OCI-LY3 (cell line): ENCODE results near the gene CRB3.

Source experiments
- H2AFZ ChIP-seq: fragments of 200-600, 300-600 bp; shearing (Covaris generic); 2 replicates; pipeline ENCODE4 v1.6.0; 2014; ENCODE audit warnings: antibody characterized with exemption, low read depth, low read length
- H3K27ac ChIP-seq: fragments of 200-600, 300-600 bp; sonication (generic); 2 replicates; pipeline ENCODE4 v1.5.1; 2014; ENCODE audit warnings: mild to moderate bottlenecking, low read length, moderate library complexity, mixed read lengths
- H3K27me3 ChIP-seq: fragments of 200-600, 300-600 bp; sonication (generic); 2 replicates; pipeline ENCODE4 v1.6.1; 2014; ENCODE audit warnings: low read depth, low read length, mixed read lengths
- H3K36me3 ChIP-seq: fragments of 200-600, 300-600 bp; sonication (generic); replicated peaks from 2 replicates; pipeline ENCODE3; 2014; ENCODE audit warnings: low read depth, low read length, mixed read lengths
- H3K4me1 ChIP-seq: fragments of 300-600, 200-600 bp; sonication (generic); 2 replicates; pipeline ENCODE4 v1.6.1; 2014; ENCODE audit warnings: low read length, mixed read lengths
- H3K4me2 ChIP-seq: fragments of 200-600, 300-600 bp; sonication (generic); 2 replicates; pipeline ENCODE4 v1.6.1; 2014; ENCODE audit warnings: low read length, mixed read lengths
- H3K4me3 ChIP-seq: fragments of 300-600, 200-600 bp; sonication (generic); 2 replicates; pipeline ENCODE4 v1.5.1; 2014; ENCODE audit warnings: antibody characterized with exemption, mild to moderate bottlenecking, low read length, moderate library complexity
- H3K79me2 ChIP-seq: fragments of 300-600, 200-600 bp; shearing (Covaris generic); 2 replicates; pipeline ENCODE4 v1.6.1; 2014; ENCODE audit warnings: mild to moderate bottlenecking, low read length, mixed read lengths
- H3K9ac ChIP-seq: fragments of 300-600, 200-600 bp; shearing (Covaris generic); 2 replicates; pipeline ENCODE4 v1.6.0; 2014; ENCODE audit warnings: mild to moderate bottlenecking, low read length, moderate library complexity
- H3K9me3 ChIP-seq: fragments of 200-600, 300-600 bp; shearing (Covaris generic); 2 replicates; pipeline ENCODE4 v1.6.1; 2014; ENCODE audit warnings: low read length, mixed read lengths; ENCODE audit not compliant: insufficient read depth
- H4K20me1 ChIP-seq: fragments of 200-600, 300-600 bp; sonication (generic); 2 replicates; pipeline ENCODE4 v1.6.1; 2016; ENCODE audit warnings: low read length, mixed read lengths; ENCODE audit not compliant: insufficient read depth
- CTCF ChIP-seq: fragments of 200-600, 300-600 bp; sonication (generic); IDR thresholded peaks from 2 replicates; pipeline ENCODE4 v1.5.1; 2014; ENCODE audit warnings: antibody characterized with exemption, low read length, low read depth
- EZH2phosphoT487 ChIP-seq: fragments of 200-600 bp; shearing (Covaris generic); IDR thresholded peaks from 2 replicates; pipeline ENCODE4 v1.6.1; 2018; ENCODE audit warnings: antibody characterized with exemption, mixed run types, low read depth

CRB3 gene

GRCh38 chr19:6516018-6516658 is 52.1 kb downstream of the CRB3 start:
- Histone ChIP-seq H3K4me1 (peaks cover 38% of the 10 kb centered on the region), H3K9me3 (no peaks in the 10 kb centered on the region), H3K27ac (peak overlapping the region; percentile 80), H3K27me3 (no peaks in the 10 kb centered on the region), H2AFZ (peak overlapping the region; percentile 55; the same call in 1 of the 2 replicates), H4K20me1 (no peaks in the 10 kb centered on the region), H3K9ac (peak overlapping the region; percentile 77), H3K4me3 (peak overlapping the region; percentile 80), H3K79me2 (no peaks in the 10 kb centered on the region), H3K36me3 (no peaks in the 10 kb centered on the region), H3K4me2 (peak overlapping the region; percentile 65)
- TF ChIP-seq EZH2phosphoT487 (no peak), CTCF (no peak)
